Natural killer cell (primary cell): ENCODE data around the gene HES6. TPM values are rescaled to one million over a fixed set of nuclear protein-coding genes. Genes with fewer than 3 reads are reported as not detected.

ENCODE experiments used
- ATAC-seq, 3 donors: fragments of 150-1000 bp in 2 of 3; fragments of 200-7000 bp in 1 of 3; cut with Tn5 transposase; 1 replicate in 1 of 3; 2 replicates in 2 of 3; pipeline ENCODE4 v1.10.0; 2021; ENCODE audit warnings: mild to moderate bottlenecking in 2 of 3, moderate library complexity in 2 of 3
- DNase-seq, 2 donors: peaks; one replicate each; pipeline versions ENCODE4 v3.0.0 to v3.0.0-alpha.2; 2013 to 2021; ENCODE audit warnings: mixed read lengths in 1 of 2
- H3K27ac ChIP-seq: one replicate; pipeline ENCODE4 v1.5.1; 2013; ENCODE audit warnings: mild to moderate bottlenecking, low read length
- H3K27me3 ChIP-seq: one replicate; pipeline ENCODE4 v1.6.1; 2013; ENCODE audit warnings: low read length; ENCODE audit not compliant: control insufficient read depth, insufficient read depth
- H3K36me3 ChIP-seq: one replicate; pipeline ENCODE4 v1.6.1; 2013; ENCODE audit warnings: low read length; ENCODE audit not compliant: control insufficient read depth, insufficient read depth
- H3K4me1 ChIP-seq: one replicate; pipeline ENCODE4 v1.6.1; 2013; ENCODE audit warnings: low read length; ENCODE audit not compliant: control insufficient read depth, insufficient read depth
- H3K4me3 ChIP-seq: one replicate; pipeline ENCODE4 v1.5.1; 2013; ENCODE audit warnings: low read length
- H3K9me3 ChIP-seq: one replicate; pipeline ENCODE4 v1.6.1; 2013; ENCODE audit warnings: low read length; ENCODE audit not compliant: control insufficient read depth, insufficient read depth
- H3K27ac Mint-ChIP-seq, 2 donors: one replicate each; pipeline ENCODE4 v1.8.0; 2022; ENCODE audit warnings: mild to moderate bottlenecking in 2 of 2, mixed read lengths in 2 of 2, moderate library complexity in 1 of 2
- H3K27me3 Mint-ChIP-seq, 2 donors: one replicate each; pipeline ENCODE4 v1.8.0; 2022; ENCODE audit warnings: low read depth in 2 of 2, mixed read lengths in 2 of 2
- H3K36me3 Mint-ChIP-seq: one replicate; pipeline ENCODE4 v1.8.0; 2022; ENCODE audit warnings: mixed read lengths
- H3K4me1 Mint-ChIP-seq, 2 donors: one replicate each; pipeline ENCODE4 v1.8.0; 2022; ENCODE audit warnings: mixed read lengths in 2 of 2
- H3K4me3 Mint-ChIP-seq: one replicate; pipeline ENCODE4 v1.8.0; 2022; ENCODE audit warnings: mild to moderate bottlenecking, moderate library complexity, mixed read lengths
- H3K9me3 Mint-ChIP-seq, 2 donors: one replicate each; pipeline ENCODE4 v1.8.0; 2022; ENCODE audit warnings: mixed read lengths in 2 of 2
- CTCF ChIP-seq: fragments of 200-600 bp; IDR thresholded peaks from one replicate; pipeline ENCODE4 v1.8.0; 2022; ENCODE audit warnings: antibody characterized with exemption
- WGBS: methylation state at CpG from one replicate; pipeline ENCODE4 v1.1.7; 2013; ENCODE audit warnings: missing lambda C conversion rate; ENCODE audit not compliant: insufficient coverage; 5-methylcytosine and 5-hydroxymethylcytosine counted together
- intact Hi-C: fragments of 100-400 bp; cut with micrococcal nuclease; formaldehyde crosslinking; loops from one replicate; pipeline ENCODE4 v1.14.2; 2022
- total RNA-seq, 4 donors: library from RNA; stranded (reverse); fragments of 120-200 nt in 1 of 4; gene quantifications; one replicate each; pipeline versions ENCODE4 v1.2.3 to v1.2.4, GENCODE V29; 2013 to 2022

Gene HES6
- total RNA-seq, 3 donors from 2014 or later (not counting 1 experiment from before 2014, with no cell fraction given): 11.3 to 15.4 (median 13.5) TPM

DNA sequence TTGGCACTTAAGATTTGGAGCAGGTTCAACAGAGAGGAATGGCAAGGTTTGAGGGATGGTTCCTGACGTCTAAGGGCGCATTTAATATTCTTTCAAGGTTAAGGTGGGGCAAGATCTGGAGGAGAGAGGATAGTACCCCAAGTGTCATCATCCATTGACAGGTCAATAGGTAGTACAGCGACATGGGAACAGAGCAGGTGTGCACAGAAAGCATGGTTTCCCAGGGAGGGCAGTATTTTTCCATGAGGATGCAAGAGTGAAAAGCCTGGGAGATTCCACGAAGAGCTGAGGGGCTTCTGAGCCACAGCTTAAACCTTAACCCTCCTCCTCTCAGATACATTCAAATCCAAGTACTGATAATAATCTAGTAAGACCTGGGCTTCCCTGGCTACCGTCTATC lies 9.1 kb downstream of the HES6 start:
- Mint-ChIP-seq H3K9me3 (no peaks in the 10 kb centered on the region), H3K27me3 (peaks cover 0 to 13% of the 10 kb centered on the region in 2 donors), H3K4me1 (peaks cover 33 to 40% of the 10 kb centered on the region in 2 donors), H3K27ac (peak overlapping the region in 1 of 2 donors; percentile 27), H3K4me3 (peak overlapping the region; percentile 94), H3K36me3 (no peaks in the 10 kb centered on the region)
- no peaks in the 10 kb centered on the region for H3K9me3 ChIP-seq
- ATAC-seq (no peak), DNase-seq (no peak)
- H3K4me3 ChIP-seq: no peak overlapping the region
- peaks cover 19% of the 10 kb centered on the region for H3K4me1 ChIP-seq
- TF ChIP-seq CTCF: no peak
- no peak overlapping the region for H3K27ac ChIP-seq
- intact Hi-C loops: no loop called here
- H3K27me3 ChIP-seq: peaks cover 2% of the 10 kb centered on the region
- 78% methylated on average over 5 of the region's 5 CpGs for WGBS
- H3K36me3 ChIP-seq: no peaks in the 10 kb centered on the region

DNA sequence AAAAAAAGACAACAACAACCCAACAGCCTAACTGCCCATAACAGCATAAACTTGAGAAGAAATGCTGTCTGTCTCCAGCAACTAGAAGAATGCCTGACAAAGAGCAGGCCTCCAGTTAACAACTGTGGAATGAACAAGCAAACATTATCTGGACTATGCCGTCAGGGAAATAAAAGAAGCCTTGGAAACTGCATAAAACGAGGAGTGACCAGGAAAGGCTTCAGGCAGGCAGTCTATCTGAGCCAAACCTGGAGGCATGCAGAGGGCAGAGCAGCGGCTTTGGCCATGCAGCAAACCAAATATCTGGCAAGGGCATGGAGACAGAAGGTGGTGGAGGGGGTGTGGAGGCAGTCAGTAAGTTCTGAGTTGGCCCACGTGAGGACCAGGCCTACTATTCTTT lies 11.1 kb downstream of the HES6 start:
- no peak for DNase-seq
- Mint-ChIP-seq H3K36me3 (no peaks in the 10 kb centered on the region), H3K27me3 (peaks cover 0 to 5% of the 10 kb centered on the region in 2 donors), H3K9me3 (no peaks in the 10 kb centered on the region), H3K4me3 (no peak overlapping the region), H3K4me1 (peaks cover 33 to 40% of the 10 kb centered on the region in 2 donors), H3K27ac (no peak overlapping the region)
- 86% methylated on average over 4 of the region's 4 CpGs for WGBS
- TF ChIP-seq CTCF: no peak
- intact Hi-C loops: no loop called here
- Histone ChIP-seq H3K36me3 (no peaks in the 10 kb centered on the region), H3K4me3 (no peak overlapping the region), H3K4me1 (peaks cover 14% of the 10 kb centered on the region), H3K27me3 (no peaks in the 10 kb centered on the region), H3K27ac (no peak overlapping the region), H3K9me3 (no peaks in the 10 kb centered on the region)
- ATAC-seq: no peak

DNA sequence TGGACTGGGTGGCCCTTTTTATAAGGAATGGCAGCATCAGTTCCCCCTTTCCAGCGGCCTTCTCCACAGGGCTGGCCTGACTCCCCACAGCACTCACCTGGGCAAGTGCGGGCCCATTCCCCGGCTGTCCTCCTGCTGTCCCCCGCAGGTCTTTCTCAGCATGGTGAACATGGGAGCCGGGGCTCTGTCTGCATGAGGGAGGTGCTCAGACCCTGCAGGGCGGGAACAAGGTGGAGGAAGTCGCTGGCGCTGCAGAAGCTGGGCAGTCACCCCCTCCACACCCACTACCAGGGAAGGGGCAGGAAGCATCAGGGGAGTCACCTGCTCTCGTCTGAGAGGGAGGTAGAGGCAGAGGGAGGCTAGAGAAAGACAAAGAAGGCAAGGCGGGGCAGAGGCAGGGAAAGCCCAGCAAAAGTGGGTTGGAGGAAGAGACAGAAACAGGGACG lies 12.2 kb downstream of the HES6 start:
- WGBS: 92% methylated on average over 8 of the region's 11 CpGs
- H3K27ac ChIP-seq: no peak overlapping the region
- TF ChIP-seq CTCF: no peak
- H3K4me1 ChIP-seq: peaks cover 14% of the 10 kb centered on the region
- Mint-ChIP-seq H3K4me1 (peaks cover 33 to 40% of the 10 kb centered on the region in 2 donors), H3K4me3 (no peak overlapping the region), H3K36me3 (no peaks in the 10 kb centered on the region), H3K9me3 (no peaks in the 10 kb centered on the region), H3K27me3 (peaks cover 0 to 5% of the 10 kb centered on the region in 2 donors), H3K27ac (no peak overlapping the region)
- H3K36me3 ChIP-seq: no peaks in the 10 kb centered on the region
- no peak for DNase-seq
- H3K4me3 ChIP-seq: no peak overlapping the region
- no peak for ATAC-seq
- intact Hi-C loops: no loop called here
- no peaks in the 10 kb centered on the region for H3K9me3 ChIP-seq
- H3K27me3 ChIP-seq: no peaks in the 10 kb centered on the region
